H1 (cell line): Measurements from ENCODE around the gene CKS1B. TPM values are rescaled to one million over a fixed set of nuclear protein-coding genes. Genes with fewer than 3 reads are reported as not detected.

Experiments
- BRCA1 ChIP-seq: IDR thresholded peaks from 2 replicates; pipeline ENCODE4 v1.6.1; 2012; ENCODE audit warnings: low read depth, low read length, improper control_type of control experiment
- EGR1 ChIP-seq: IDR thresholded peaks from 2 replicates; pipeline ENCODE4 v1.6.1; 2011; ENCODE audit warnings: low read depth, low read length, borderline replicate concordance
- POLR2A ChIP-seq, 2 experiments: IDR thresholded peaks; 1 replicate in 1 of 2; 2 replicates in 1 of 2; pipeline ENCODE4 v1.6.1; 2011; ENCODE audit warnings: low read depth in 2 of 2, low read length in 2 of 2, mild to moderate bottlenecking in 2 of 2; ENCODE audit errors: control extremely low read depth in 1 of 2
- POLR2AphosphoS5 ChIP-seq: IDR thresholded peaks from 2 replicates; pipeline ENCODE4 v1.6.1; 2011; ENCODE audit warnings: low read depth, low read length
- TAF7 ChIP-seq: optimal IDR thresholded peaks from 2 replicates; pipeline ENCODE3; 2011; ENCODE audit warnings: low read depth, mild to moderate bottlenecking, inconsistent platforms, low read length, moderate library complexity, borderline replicate concordance
- TEAD4 ChIP-seq: IDR thresholded peaks from 2 replicates; pipeline ENCODE4 v1.6.1; 2012; ENCODE audit warnings: low read depth, low read length, inconsistent platforms, mixed read lengths
- polyA plus RNA-seq, 7 experiments: library from polyadenylated mRNA; depleted of rRNA in 3 of 7; stranded (reverse) in 5 of 7; unstranded in 2 of 7; fragments of >200 nt in 5 of 7; fragments of 200-250 nt in 2 of 7; gene quantifications; 1 replicate in 5 of 7; 2 replicates in 1 of 7; 4 replicates in 1 of 7; pipeline versions ENCODE4 v1.2.1 to v1.2.3, GENCODE V29; 2011 to 2013; ENCODE audit warnings: missing spikeins in 2 of 7, mixed read lengths in 2 of 7
- total RNA-seq: library from RNA; stranded (reverse); fragmentation: NEBNext Ultra II Directional; extraction: Animal tissue kit (Norgen Biotek cat#: 25700); gene quantifications from 2 replicates; pipeline ENCODE4 v1.2.1, GENCODE V29; 2021

Gene CKS1B
- total and polyA plus RNA-seq, 2 of the 8 experiments (the other 6 are each of a cell fraction or from before 2014, with no cell fraction given), result 294 to 1,025 TPM

DNA sequence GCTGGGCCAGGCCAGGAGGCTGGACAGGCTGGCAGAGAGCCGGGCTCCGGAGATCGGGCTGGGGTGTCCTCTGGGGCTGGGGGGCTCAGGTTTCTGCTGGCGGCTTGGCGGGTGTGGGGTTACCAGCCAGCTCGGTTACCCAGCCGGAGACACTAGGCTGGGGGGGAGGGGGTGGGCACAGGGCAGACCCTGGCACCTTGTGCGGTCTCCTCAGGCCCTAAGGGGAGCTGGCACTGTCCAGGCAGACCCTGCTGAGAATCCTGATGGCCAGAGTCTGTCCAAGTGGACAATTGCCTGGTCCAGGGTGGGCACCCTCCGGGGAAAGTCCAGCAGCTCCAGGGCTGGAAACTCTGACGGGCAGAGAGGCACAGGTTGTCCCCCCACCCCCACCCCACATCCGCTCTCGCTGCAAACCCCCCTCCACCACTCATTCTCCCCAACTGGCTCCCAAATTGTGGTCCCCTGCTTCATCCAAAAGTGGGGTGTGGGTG, 34.8 kb downstream of the CKS1B start (continued):
- TF ChIP-seq BRCA1 (no peak), EGR1 (no peak), TEAD4 (no peak), POLR2AphosphoS5 (no peak), TAF7 (no peak), POLR2A (IDR thresholded peaks at IDR 0.05; ENCODE audit: control extremely low read depth in 1 of 2, low read depth in 2 of 2, low read length in 2 of 2) (no peak)
